Measurements from ENCODE around the gene SPATA13. TPM values are rescaled to one million over a fixed set of nuclear protein-coding genes. Genes with fewer than 3 reads are reported as not detected.

SPATA13 gene
- total RNA-seq, 2 donors from 2014 or later = 85.2 to 163 TPM

GRCh38 chr13:24232474-24232873 is 72.0 kb downstream of the SPATA13 start:
- Histone ChIP-seq H3K4me3 (no peak overlapping the region), H3K4me1 (replicated peaks) (no peaks in the 10 kb centered on the region), H3K27ac (no peak overlapping the region), H3K9me3 (no peaks in the 10 kb centered on the region), H3K27me3 (replicated peaks; ENCODE audit: insufficient read depth) (no peaks in the 10 kb centered on the region), H3K36me3 (no peaks in the 10 kb centered on the region)
- no peak for DNase-seq (ENCODE audit: low spot score)
- TF ChIP-seq POLR2A (IDR thresholded peaks at IDR 0.05) = no peak
- intact Hi-C loops (cut with DNase I) = no loop called here
- 98% methylated on average over 3 of the region's 3 CpGs for WGBS

GRCh38 chr13:24233351-24233901 is 72.9 kb downstream of the SPATA13 start:
- H3K9me3 ChIP-seq = no peaks in the 10 kb centered on the region
- 18% methylated on average over 4 of the region's 4 CpGs for WGBS
- H3K27me3 ChIP-seq (replicated peaks; ENCODE audit: insufficient read depth) = no peaks in the 10 kb centered on the region
- DNase-seq (ENCODE audit: low spot score) = no peak
- no peak overlapping the region for H3K27ac ChIP-seq
- TF ChIP-seq POLR2AphosphoS5 (IDR thresholded peaks at IDR 0.05) (no peak), CTCF (IDR thresholded peaks at IDR 0.05) (no peak), POLR2A (IDR thresholded peaks at IDR 0.05) (no peak)
- no peaks in the 10 kb centered on the region for H3K4me1 ChIP-seq (replicated peaks)
- intact Hi-C loops (cut with DNase I) = no loop called here
- H3K36me3 ChIP-seq = no peaks in the 10 kb centered on the region
- H3K4me3 ChIP-seq = no peak overlapping the region

GRCh38 chr13:24234200-24234915 is 73.8 kb downstream of the SPATA13 start:
- WGBS = 81% methylated on average over 5 of the region's 5 CpGs
- Histone ChIP-seq H3K9me3 (no peaks in the 10 kb centered on the region), H3K4me1 (replicated peaks) (no peaks in the 10 kb centered on the region), H3K36me3 (no peaks in the 10 kb centered on the region), H3K27me3 (replicated peaks; ENCODE audit: insufficient read depth) (no peaks in the 10 kb centered on the region), H3K4me3 (no peak overlapping the region), H3K27ac (no peak overlapping the region)
- TF ChIP-seq CTCF (IDR thresholded peaks at IDR 0.05) = no peak
- TF ChIP-seq POLR2AphosphoS5 (IDR thresholded peaks at IDR 0.05) = no peak
- TF ChIP-seq POLR2A (IDR thresholded peaks at IDR 0.05) = no peak
- DNase-seq (ENCODE audit: low spot score) = no peak
- intact Hi-C loops (cut with DNase I) = no loop called here

- Histone ChIP-seq H3K27ac (no peak overlapping the region), H3K4me3 (no peak overlapping the region), H3K36me3 (no peaks in the 10 kb centered on the region), H3K27me3 (replicated peaks; ENCODE audit: insufficient read depth) (no peaks in the 10 kb centered on the region), H3K9me3 (no peaks in the 10 kb centered on the region), H3K4me1 (replicated peaks) (no peaks in the 10 kb centered on the region)
- intact Hi-C loops (cut with DNase I) = no loop called here
- 77% methylated on average over 1 of the region's 1 CpG for WGBS
- no peak for DNase-seq (ENCODE audit: low spot score)
- TF ChIP-seq POLR2AphosphoS5 (IDR thresholded peaks at IDR 0.05) (no peak), POLR2A (IDR thresholded peaks at IDR 0.05) (no peak), CTCF (IDR thresholded peaks at IDR 0.05) (no peak)
Observed at GRCh38 chr13:24237356-24237755, 76.8 kb downstream of the SPATA13 start.

GRCh38 chr13:24241336-24241735 is 80.8 kb downstream of the SPATA13 start:
- no peak for TF ChIP-seq CTCF (IDR thresholded peaks at IDR 0.05)
- no peak for TF ChIP-seq POLR2AphosphoS5 (IDR thresholded peaks at IDR 0.05)
- no peak for TF ChIP-seq POLR2A (IDR thresholded peaks at IDR 0.05)
- Histone ChIP-seq H3K4me1 (replicated peaks) (no peaks in the 10 kb centered on the region), H3K9me3 (no peaks in the 10 kb centered on the region), H3K27ac (no peak overlapping the region), H3K36me3 (no peaks in the 10 kb centered on the region), H3K27me3 (replicated peaks; ENCODE audit: insufficient read depth) (no peaks in the 10 kb centered on the region), H3K4me3 (no peak overlapping the region)
- intact Hi-C loops (cut with DNase I) = no loop called here
- 94% methylated on average over 10 of the region's 10 CpGs for WGBS
- no peak for DNase-seq (ENCODE audit: low spot score)
